PC-9 (cell line): ENCODE results near the gene KIAA1328. TPM values are rescaled to one million over a fixed set of nuclear protein-coding genes. Genes with fewer than 3 reads are reported as not detected.

Source experiments
- BruUV-seq: library from RNA; stranded (reverse); fragments of 400-500 nt; replicated peaks from 2 replicates; lab custom pipeline; 2021; lab: Mats Ljungman, UMichigan
- CTCF ChIA-PET: fragments of 300-600 bp; sonication (Branson Sonifier 250); formaldehyde crosslinking; loops from one replicate; lab custom pipeline; 2022; ENCODE audit warnings: antibody characterized with exemption; lab: Charles Lee
- POLR2A ChIA-PET: fragments of 300-600 bp; sonication (Branson Sonifier 250); formaldehyde crosslinking; loops from one replicate; lab custom pipeline; 2022; ENCODE audit warnings: antibody characterized with exemption; ENCODE audit not compliant: unreplicated experiment; lab: Charles Lee
- DNase-seq, 2 experiments: peaks; one replicate each; pipeline versions ENCODE4 v3.0.0 to v3.0.0-alpha.2; 2015 to 2022; ENCODE audit warnings: mixed read lengths in 1 of 2
- H2AFZ ChIP-seq: fragments of 200-600 bp; sonication (generic); 2 replicates; pipeline ENCODE4 v1.8.1; 2017; ENCODE audit warnings: antibody characterized with exemption
- H3F3A ChIP-seq: fragments of 200-600 bp; sonication (generic); 2 replicates; pipeline ENCODE4 v1.8.1; 2017; ENCODE audit warnings: antibody characterized with exemption, mild to moderate bottlenecking, low read depth; ENCODE audit not compliant: insufficient read depth
- H3K27ac ChIP-seq: fragments of 200-600 bp; sonication (generic); 2 replicates; pipeline ENCODE4 v1.6.1; 2016; ENCODE audit warnings: mixed run types
- H3K27me3 ChIP-seq: fragments of 200-600 bp; sonication (generic); 2 replicates; pipeline ENCODE4 v1.6.1; 2016; ENCODE audit warnings: low read depth, mixed run types; ENCODE audit not compliant: insufficient read depth
- H3K36me3 ChIP-seq: fragments of 200-600 bp; sonication (generic); 2 replicates; pipeline ENCODE4 v1.6.1; 2016; ENCODE audit warnings: low read depth, mixed run types
- H3K4me1 ChIP-seq: fragments of 200-600 bp; sonication (generic); replicated peaks from 2 replicates; pipeline ENCODE4 v1.6.1; 2016; ENCODE audit warnings: mixed run types; ENCODE audit not compliant: insufficient read depth
- H3K4me2 ChIP-seq: fragments of 200-600 bp; sonication (generic); 2 replicates; pipeline ENCODE4 v1.6.1; 2017; ENCODE audit warnings: mixed run types
- H3K4me3 ChIP-seq: fragments of 200-600 bp; sonication (generic); 2 replicates; pipeline ENCODE4 v1.6.1; 2016; ENCODE audit warnings: mixed run types
- H3K79me2 ChIP-seq: fragments of 200-600 bp; sonication (generic); 2 replicates; pipeline ENCODE4 v1.6.1; 2017; ENCODE audit warnings: low read depth, mixed run types
- H3K9me2 ChIP-seq: fragments of 200-600 bp; sonication (generic); 2 replicates; pipeline ENCODE4 v1.8.1; 2017; ENCODE audit warnings: mild to moderate bottlenecking; ENCODE audit not compliant: insufficient read depth
- H3K9me3 ChIP-seq: fragments of 200-600 bp; sonication (generic); 2 replicates; pipeline ENCODE4 v1.8.1; 2016; ENCODE audit warnings: low read depth; ENCODE audit not compliant: insufficient read depth
- H4K20me1 ChIP-seq: fragments of 200-600 bp; sonication (generic); 2 replicates; pipeline ENCODE4 v1.8.1; 2017; ENCODE audit not compliant: insufficient read depth
- CTCF ChIP-seq: fragments of 200-600 bp; sonication (generic); conservative IDR thresholded peaks from 2 replicates; pipeline ENCODE4 v1.6.1; 2017; ENCODE audit warnings: mixed run types, antibody characterized with exemption, mild to moderate bottlenecking, moderate library complexity
- EZH2 ChIP-seq: fragments of 200-600 bp; sonication (generic); IDR thresholded peaks from 2 replicates; pipeline ENCODE4 v1.8.0; 2017; ENCODE audit warnings: antibody characterized with exemption, low read depth
- intact Hi-C: fragments of 100-400 bp; cut with micrococcal nuclease; formaldehyde crosslinking; loops from one replicate; pipeline ENCODE4 v1.10.0; 2022; ENCODE audit not compliant: unreplicated experiment
- total RNA-seq: library from RNA; stranded (reverse); gene quantifications from 2 replicates; pipeline ENCODE4 v1.2.3, GENCODE V29; 2021

The KIAA1328 gene
- total RNA-seq, 1 experiment from 2014 or later = 6.5 TPM

DNA sequence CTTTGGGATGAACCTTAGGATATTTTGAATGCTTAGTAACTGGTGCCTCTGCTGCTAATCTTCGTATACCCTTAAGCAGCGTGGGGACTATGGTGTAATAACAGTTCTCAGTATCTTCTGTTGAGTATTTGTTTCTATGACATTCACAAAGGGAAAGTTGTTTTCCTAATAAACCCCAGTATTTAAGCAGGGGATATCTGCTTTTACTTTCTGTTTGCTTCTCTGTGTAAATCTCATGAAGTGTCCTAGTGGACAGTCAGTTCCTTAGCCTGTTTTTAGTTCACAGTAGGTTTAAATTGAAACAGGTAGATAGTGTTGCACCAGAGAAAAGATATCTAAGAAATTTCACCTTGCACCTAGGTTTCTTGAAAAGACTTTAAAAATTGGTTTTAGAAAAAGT, 14.9 kb downstream of the KIAA1328 start:
- H3K4me1 ChIP-seq = no peaks in the 10 kb centered on the region
- POLR2A ChIA-PET = no interaction called here
- H2AFZ ChIP-seq = no peak overlapping the region
- H3K27ac ChIP-seq = no peak overlapping the region
- H3K9me3 ChIP-seq = no peaks in the 10 kb centered on the region
- H3K36me3 ChIP-seq = no peaks in the 10 kb centered on the region
- H3K4me3 ChIP-seq = no peak overlapping the region
- TF ChIP-seq CTCF (no peak), EZH2 (no peak)
- no TSS peak for BruUV-seq
- no peaks in the 10 kb centered on the region for H3F3A ChIP-seq
- H3K9me2 ChIP-seq = no peaks in the 10 kb centered on the region
- no peaks in the 10 kb centered on the region for H4K20me1 ChIP-seq
- CTCF ChIA-PET = interaction anchor here (0.5 kb wide), 1 partner anchor 15 kb away, joined by 3 read pairs; the partner anchor contains the start of genes KIAA1328 and TPGS2
- no peaks in the 10 kb centered on the region for H3K27me3 ChIP-seq
- H3K4me2 ChIP-seq = no peak overlapping the region
- no peaks in the 10 kb centered on the region for H3K79me2 ChIP-seq
- DNase-seq = no peak
- intact Hi-C loops = no loop called here

DNA sequence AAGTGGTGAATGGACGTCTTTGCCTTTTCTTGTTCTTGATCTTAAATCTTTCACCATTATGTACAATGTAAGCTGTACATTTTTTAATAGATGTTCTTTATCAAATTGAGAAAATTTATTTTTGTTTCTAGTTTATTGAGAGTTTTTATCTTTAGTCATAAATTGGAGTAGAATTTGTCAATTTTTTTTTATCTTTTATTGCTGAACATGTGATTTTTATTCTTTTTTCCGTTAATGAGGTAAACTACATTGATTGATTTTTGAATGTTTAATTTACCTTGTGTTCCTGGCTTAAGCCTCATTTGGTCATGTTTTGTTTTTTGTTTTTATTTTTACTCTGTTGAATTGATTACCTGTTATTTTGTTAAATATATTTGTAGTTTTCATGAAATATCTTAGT, 19.7 kb downstream of the KIAA1328 start:
- Histone ChIP-seq H3K4me2 (no peak overlapping the region), H3K9me2 (no peaks in the 10 kb centered on the region), H3K27ac (no peak overlapping the region), H4K20me1 (no peaks in the 10 kb centered on the region), H3K4me1 (peaks cover 11% of the 10 kb centered on the region), H2AFZ (no peak overlapping the region), H3F3A (no peaks in the 10 kb centered on the region), H3K27me3 (no peaks in the 10 kb centered on the region), H3K4me3 (no peak overlapping the region), H3K9me3 (no peaks in the 10 kb centered on the region), H3K36me3 (no peaks in the 10 kb centered on the region), H3K79me2 (no peaks in the 10 kb centered on the region)
- no TSS peak for BruUV-seq
- ChIA-PET POLR2A (no interaction called here), CTCF (no interaction called here)
- DNase-seq = no peak
- no peak for TF ChIP-seq EZH2
- TF ChIP-seq CTCF = no peak
- intact Hi-C loops = loop anchor here (1.0 kb wide), 1 partner anchor 19 kb away; the partner anchor contains the start of genes KIAA1328 and TPGS2

DNA sequence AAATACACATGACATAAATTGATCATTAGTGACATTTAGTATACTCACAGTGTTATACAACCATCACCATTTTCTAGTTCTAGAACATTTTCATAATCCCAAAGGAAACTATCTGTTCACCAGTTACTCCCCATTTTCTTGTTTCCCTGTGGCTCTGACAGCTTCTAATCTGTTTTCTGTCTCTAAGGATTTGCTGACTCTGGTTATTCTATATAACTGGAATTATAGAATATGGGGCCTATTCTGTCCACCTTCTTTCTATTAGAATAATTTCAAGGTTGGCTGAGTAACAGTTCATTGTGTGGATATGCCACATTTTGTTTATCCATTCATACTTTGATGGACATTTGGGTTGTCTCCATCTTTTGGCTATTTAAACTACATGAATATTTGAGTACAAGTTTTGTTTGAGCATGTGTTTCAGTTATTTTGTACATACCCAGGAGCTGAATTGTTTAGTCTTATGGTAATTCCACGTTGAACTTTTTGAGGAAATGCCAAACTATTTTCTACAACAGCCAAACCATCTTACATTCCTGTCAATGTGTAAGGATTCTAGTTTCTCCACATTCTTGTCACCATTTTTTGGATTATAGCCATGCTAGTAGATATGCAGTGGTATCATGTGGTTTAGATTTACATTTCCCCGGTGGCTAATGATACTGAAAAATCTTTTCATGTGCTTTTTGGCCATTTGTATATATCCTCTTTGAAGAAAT, 20.5 kb downstream of the KIAA1328 start:
- peak in 1 of 2 experiments; percentile 55 for DNase-seq

More for the DNA sequence above, 20.5 kb downstream of the KIAA1328 start:
- CTCF ChIA-PET = no interaction called here
- intact Hi-C loops = loop anchor here (1.0 kb wide), 1 partner anchor 20 kb away; the partner anchor contains the start of genes KIAA1328 and TPGS2
- Histone ChIP-seq H3K4me3 (no peak overlapping the region), H3K27ac (no peak overlapping the region), H3K27me3 (no peaks in the 10 kb centered on the region), H3K9me2 (no peaks in the 10 kb centered on the region), H3K9me3 (no peaks in the 10 kb centered on the region), H3K36me3 (no peaks in the 10 kb centered on the region), H2AFZ (no peak overlapping the region), H3K4me1 (peaks cover 11% of the 10 kb centered on the region), H3K79me2 (no peaks in the 10 kb centered on the region), H3F3A (no peaks in the 10 kb centered on the region), H4K20me1 (no peaks in the 10 kb centered on the region), H3K4me2 (no peak overlapping the region)
- TF ChIP-seq EZH2 (no peak), CTCF (no peak)
- POLR2A ChIA-PET = no interaction called here
- BruUV-seq = no TSS peak
